WERI-Rb-1 (cell line): ENCODE results near the gene SLC13A3.

Experiments
- DNase-seq: peaks from one replicate; pipeline ENCODE4 v3.0.0-alpha.2; 2020
- H3K27ac ChIP-seq: fragments of 250-450 bp; sonication (Bioruptor Pico); 2 replicates; pipeline ENCODE4 v1.5.1; 2020; ENCODE audit warnings: mild to moderate bottlenecking, moderate library complexity
- H3K27me3 ChIP-seq: fragments of 250-450 bp; sonication (Bioruptor Pico); 2 replicates; pipeline ENCODE4 v1.5.1; 2021; ENCODE audit warnings: mild to moderate bottlenecking, low read depth, moderate library complexity; ENCODE audit not compliant: insufficient read depth, severe bottlenecking
- H3K36me3 ChIP-seq: fragments of 250-450 bp; sonication (Bioruptor Pico); 2 replicates; pipeline ENCODE4 v1.5.1; 2020; ENCODE audit warnings: mild to moderate bottlenecking, moderate library complexity
- H3K4me3 ChIP-seq: 2 replicates; pipeline ENCODE4 v1.5.1; 2011; ENCODE audit warnings: low read depth, mild to moderate bottlenecking, control low read depth, low read length
- H3K9me3 ChIP-seq: fragments of 250-450 bp; sonication (Bioruptor Pico); 2 replicates; pipeline ENCODE4 v1.5.1; 2021; ENCODE audit warnings: mild to moderate bottlenecking, moderate library complexity; ENCODE audit not compliant: severe bottlenecking
- TF ChIP-seq, protein P1 (sequence below): IDR thresholded peaks from 2 replicates; pipeline ENCODE4 v1.5.1; 2011; ENCODE audit warnings: low read depth, mild to moderate bottlenecking, control low read depth, inconsistent platforms, low read length

Gene SLC13A3

DNA sequence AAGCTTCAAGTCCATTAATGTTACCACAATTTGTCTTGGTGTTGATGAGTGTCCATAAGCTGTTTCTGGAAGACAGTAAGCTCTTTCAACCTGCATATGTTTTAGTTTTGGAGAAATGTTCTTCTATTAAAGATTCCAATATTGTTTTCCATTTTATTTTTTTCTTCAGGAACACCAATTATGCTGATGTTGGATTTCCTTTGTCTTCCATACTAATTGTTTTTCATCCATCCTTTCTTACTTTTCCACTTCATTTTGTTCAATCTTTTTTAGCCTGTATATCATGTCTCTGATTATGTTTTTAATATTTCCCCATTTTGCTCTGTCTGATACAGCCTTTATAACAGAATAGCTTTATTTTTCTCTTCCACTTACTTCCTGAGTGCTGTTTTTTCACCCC lies 21.9 kb downstream of the SLC13A3 start:
- TF ChIP-seq, protein P1, sequence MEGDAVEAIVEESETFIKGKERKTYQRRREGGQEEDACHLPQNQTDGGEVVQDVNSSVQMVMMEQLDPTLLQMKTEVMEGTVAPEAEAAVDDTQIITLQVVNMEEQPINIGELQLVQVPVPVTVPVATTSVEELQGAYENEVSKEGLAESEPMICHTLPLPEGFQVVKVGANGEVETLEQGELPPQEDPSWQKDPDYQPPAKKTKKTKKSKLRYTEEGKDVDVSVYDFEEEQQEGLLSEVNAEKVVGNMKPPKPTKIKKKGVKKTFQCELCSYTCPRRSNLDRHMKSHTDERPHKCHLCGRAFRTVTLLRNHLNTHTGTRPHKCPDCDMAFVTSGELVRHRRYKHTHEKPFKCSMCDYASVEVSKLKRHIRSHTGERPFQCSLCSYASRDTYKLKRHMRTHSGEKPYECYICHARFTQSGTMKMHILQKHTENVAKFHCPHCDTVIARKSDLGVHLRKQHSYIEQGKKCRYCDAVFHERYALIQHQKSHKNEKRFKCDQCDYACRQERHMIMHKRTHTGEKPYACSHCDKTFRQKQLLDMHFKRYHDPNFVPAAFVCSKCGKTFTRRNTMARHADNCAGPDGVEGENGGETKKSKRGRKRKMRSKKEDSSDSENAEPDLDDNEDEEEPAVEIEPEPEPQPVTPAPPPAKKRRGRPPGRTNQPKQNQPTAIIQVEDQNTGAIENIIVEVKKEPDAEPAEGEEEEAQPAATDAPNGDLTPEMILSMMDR, result no peak
- no peak for DNase-seq
- H3K36me3 ChIP-seq, result no peaks in the 10 kb centered on the region

DNA sequence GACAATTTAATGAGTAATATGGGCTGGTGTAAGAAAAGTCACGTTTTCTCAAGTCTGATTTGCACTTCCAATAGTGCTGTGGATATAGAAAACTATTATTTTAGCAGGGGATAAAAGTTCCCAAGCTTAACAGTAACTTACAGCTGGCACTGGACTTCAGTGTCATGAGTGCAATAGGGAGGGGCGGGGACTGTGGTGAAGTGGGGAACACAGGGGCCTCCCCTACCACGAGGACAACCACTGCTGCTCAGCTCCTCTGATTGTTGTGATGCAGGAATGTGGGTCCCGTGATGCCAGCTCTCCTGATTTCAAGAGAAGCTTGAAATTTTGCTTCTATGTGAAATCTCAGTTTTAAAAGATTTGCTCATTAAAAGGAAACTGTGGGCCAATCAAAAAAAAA lies 24.0 kb downstream of the SLC13A3 start:
- Histone ChIP-seq H3K36me3 (no peaks in the 10 kb centered on the region), H3K27me3 (no peaks in the 10 kb centered on the region), H3K9me3 (peaks cover 4% of the 10 kb centered on the region), H3K27ac (no peak overlapping the region), H3K4me3 (no peak overlapping the region)
- DNase-seq, result no peak
- TF ChIP-seq, protein P1, result no peak

More for the DNA sequence above, 21.9 kb downstream of the SLC13A3 start:
- Histone ChIP-seq H3K9me3 (peaks cover 1% of the 10 kb centered on the region), H3K4me3 (no peak overlapping the region), H3K27me3 (no peaks in the 10 kb centered on the region), H3K27ac (no peak overlapping the region)

DNA sequence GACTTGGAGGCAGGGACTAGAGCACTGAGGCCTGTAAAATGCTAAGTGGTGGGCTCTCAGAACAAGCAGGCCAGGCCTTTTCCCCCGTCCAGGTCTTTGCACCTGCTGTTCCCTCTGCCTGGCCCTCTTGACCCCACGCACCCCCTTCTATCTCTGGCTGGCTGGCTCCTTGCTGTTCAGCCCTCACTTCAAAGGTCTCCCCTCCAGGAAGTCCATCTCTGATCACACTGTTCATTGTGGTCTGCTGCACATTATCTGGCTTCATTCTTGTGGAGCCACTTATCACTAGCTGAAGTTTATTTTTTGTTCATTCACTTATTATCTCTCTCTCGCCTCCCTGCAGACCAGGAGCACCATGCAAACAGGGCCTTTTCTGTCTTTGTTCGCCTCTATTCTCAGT lies 24.5 kb downstream of the SLC13A3 start:
- no peak for DNase-seq
- Histone ChIP-seq H3K27ac (no peak overlapping the region), H3K4me3 (no peak overlapping the region), H3K27me3 (no peaks in the 10 kb centered on the region), H3K9me3 (peaks cover 4% of the 10 kb centered on the region), H3K36me3 (no peaks in the 10 kb centered on the region)
- TF ChIP-seq, protein P1, result no peak

DNA sequence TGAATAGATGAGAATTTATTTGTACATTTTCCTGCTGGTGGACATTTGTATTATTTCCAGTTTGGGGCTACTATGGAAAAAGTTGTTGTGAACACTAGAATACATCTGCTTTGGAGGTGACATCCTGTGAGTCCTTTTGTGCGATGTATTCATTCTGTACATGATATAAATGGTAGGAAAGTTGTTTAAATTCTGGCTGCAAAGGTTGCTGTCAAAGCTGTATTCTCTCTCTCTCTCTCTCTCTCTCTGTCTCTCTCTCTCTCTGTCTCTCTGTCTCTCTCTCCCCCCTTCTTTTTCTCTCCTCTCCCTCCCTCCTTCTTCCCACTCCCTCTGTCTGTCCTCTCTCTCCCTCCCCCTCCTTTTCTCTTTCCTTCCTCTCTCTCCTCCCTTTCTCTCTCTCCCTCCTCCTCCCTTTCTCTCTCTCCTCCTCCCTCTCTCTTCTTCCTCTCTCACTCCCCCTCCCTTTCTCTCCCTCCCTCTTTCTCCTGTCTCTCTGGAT lies 25.3 kb downstream of the SLC13A3 start:
- Histone ChIP-seq H3K27ac (no peak overlapping the region), H3K36me3 (no peaks in the 10 kb centered on the region), H3K4me3 (no peak overlapping the region), H3K9me3 (peaks cover 4% of the 10 kb centered on the region), H3K27me3 (no peaks in the 10 kb centered on the region)
- TF ChIP-seq, protein P1, result no peak
- DNase-seq, result no peak

DNA sequence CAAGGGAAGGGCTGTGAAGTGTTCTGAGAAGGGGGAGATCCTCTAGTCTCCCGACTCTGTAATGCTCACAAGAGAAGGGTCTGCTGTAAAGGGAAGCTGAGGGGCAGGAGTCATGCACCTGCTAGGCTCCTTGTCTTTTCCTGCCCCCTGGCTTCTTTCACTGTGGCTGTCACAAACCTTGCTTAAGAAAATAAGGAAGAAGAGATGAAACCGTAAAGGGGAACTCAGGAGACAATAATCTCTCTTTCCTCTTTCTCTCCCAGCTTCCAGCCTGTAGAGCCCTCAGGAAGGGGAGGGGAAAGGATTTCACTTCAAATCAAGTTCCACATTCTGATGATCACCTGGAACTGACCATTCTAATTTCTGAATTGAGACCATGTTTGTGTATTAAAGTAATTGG lies 26.3 kb downstream of the SLC13A3 start:
- no peaks in the 10 kb centered on the region for H3K27me3 ChIP-seq
- no peaks in the 10 kb centered on the region for H3K36me3 ChIP-seq
- H3K9me3 ChIP-seq, result peaks cover 4% of the 10 kb centered on the region
- no peak overlapping the region for H3K27ac ChIP-seq
- no peak overlapping the region for H3K4me3 ChIP-seq
- no peak for DNase-seq
- TF ChIP-seq, protein P1, result no peak

DNA sequence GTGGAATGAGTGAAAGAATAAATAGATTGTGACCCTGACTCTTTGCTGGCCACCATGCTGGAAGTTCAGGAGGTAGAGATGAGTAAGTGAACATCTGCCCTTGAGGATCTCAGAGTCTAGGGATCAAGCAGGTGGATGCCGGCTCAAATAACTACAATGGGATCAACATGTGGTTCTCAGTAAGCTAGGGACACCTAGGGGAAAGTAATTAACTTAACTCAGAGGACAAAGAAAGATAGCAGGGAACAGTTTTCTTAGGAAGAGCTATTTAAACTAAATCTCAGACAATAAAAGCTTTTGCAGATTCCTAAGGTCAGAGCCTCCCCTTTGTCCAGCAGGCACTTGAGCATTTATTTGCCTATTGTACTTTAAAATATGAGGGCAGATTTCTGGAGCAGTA lies 29.1 kb downstream of the SLC13A3 start:
- Histone ChIP-seq H3K27me3 (no peaks in the 10 kb centered on the region), H3K27ac (no peak overlapping the region), H3K36me3 (no peaks in the 10 kb centered on the region), H3K9me3 (peaks cover 15% of the 10 kb centered on the region), H3K4me3 (no peak overlapping the region)
- DNase-seq, result peak; percentile 34
- TF ChIP-seq, protein P1, result no peak
